SK-N-MC (cell line): Measurements from ENCODE around the gene TRPC4AP.

Experiments used
- DNase-seq: peaks from one replicate; pipeline ENCODE4 v3.0.0-alpha.2; 2011; ENCODE audit warnings: low read depth, low spot score
- H3K27ac ChIP-seq: fragments of 200-600 bp; sonication (generic); 2 replicates; pipeline ENCODE4 v1.5.1; 2016; ENCODE audit warnings: mixed run types
- H3K36me3 ChIP-seq: fragments of 200-600 bp; sonication (generic); 2 replicates; pipeline ENCODE4 v1.6.1; 2017; ENCODE audit warnings: antibody characterized with exemption, low read length, mixed read lengths; ENCODE audit not compliant: insufficient read depth
- H3K4me3 ChIP-seq: fragments of 200-600 bp; sonication (generic); 2 replicates; pipeline ENCODE4 v1.5.1; 2016
- H3K9ac ChIP-seq: fragments of 200-600 bp; sonication (generic); 2 replicates; pipeline ENCODE4 v1.8.0; 2017; ENCODE audit warnings: mixed run types, mixed read lengths; ENCODE audit not compliant: insufficient read length
- H3K9me3 ChIP-seq: fragments of 200-600 bp; sonication (generic); 2 replicates; pipeline ENCODE4 v1.6.1; 2017; ENCODE audit warnings: low read depth, mild to moderate bottlenecking, antibody characterized with exemption, low read length, moderate library complexity, mixed read lengths
- EZH2 ChIP-seq: fragments of 200-600 bp; sonication (generic); IDR thresholded peaks from one replicate; pipeline ENCODE4 v1.6.1; 2017; ENCODE audit warnings: antibody characterized with exemption
- FOXP2 ChIP-seq: optimal IDR thresholded peaks from 2 replicates; pipeline ENCODE3; 2011; ENCODE audit warnings: mild to moderate bottlenecking, moderate library complexity; ENCODE audit not compliant: insufficient read depth; ENCODE audit errors: extremely low read length, control extremely low read depth
- POLR2AphosphoS5 ChIP-seq: IDR thresholded peaks from 2 replicates; pipeline ENCODE4 v1.6.1; 2012; ENCODE audit warnings: mild to moderate bottlenecking, low read depth, low read length, borderline replicate concordance

The TRPC4AP gene

GRCh38 chr20:35004749-35005462 lies 87.7 kb downstream of the TRPC4AP start:
- no peak overlapping the region for H3K4me3 ChIP-seq
- H3K9ac ChIP-seq = no peak overlapping the region
- TF ChIP-seq FOXP2 = no peak
- no peak for TF ChIP-seq EZH2
- no peak for TF ChIP-seq POLR2AphosphoS5
- H3K27ac ChIP-seq = no peak overlapping the region
- no peak for DNase-seq
- no peaks in the 10 kb centered on the region for H3K9me3 ChIP-seq
- peaks cover 70% of the 10 kb centered on the region; the same call in 1 of the 2 replicates for H3K36me3 ChIP-seq

GRCh38 chr20:35004051-35004725 lies 88.4 kb downstream of the TRPC4AP start:
- no peak overlapping the region for H3K27ac ChIP-seq
- H3K36me3 ChIP-seq = peaks cover 64% of the 10 kb centered on the region; the same call in 1 of the 2 replicates
- no peak for DNase-seq
- no peak overlapping the region for H3K9ac ChIP-seq
- TF ChIP-seq FOXP2 = no peak
- TF ChIP-seq POLR2AphosphoS5 = no peak
- no peak for TF ChIP-seq EZH2
- no peaks in the 10 kb centered on the region for H3K9me3 ChIP-seq
- no peak overlapping the region for H3K4me3 ChIP-seq

GRCh38 chr20:35003211-35004031 lies 89.2 kb downstream of the TRPC4AP start:
- H3K27ac ChIP-seq = no peak overlapping the region
- TF ChIP-seq POLR2AphosphoS5 (no peak), EZH2 (no peak), FOXP2 (no peak)

GRCh38 chr20:35002426-35003210 lies 90.0 kb downstream of the TRPC4AP start:
- H3K9me3 ChIP-seq = no peaks in the 10 kb centered on the region
- H3K4me3 ChIP-seq = no peak overlapping the region
- no peak overlapping the region for H3K9ac ChIP-seq
- no peak for TF ChIP-seq EZH2
- no peak for TF ChIP-seq POLR2AphosphoS5
- peaks cover 49% of the 10 kb centered on the region; the same call in 1 of the 2 replicates for H3K36me3 ChIP-seq
- no peak for DNase-seq
- no peak overlapping the region for H3K27ac ChIP-seq

More at GRCh38 chr20:35003211-35004031, 89.2 kb downstream of the TRPC4AP start:
- no peak for DNase-seq
- peaks cover 57% of the 10 kb centered on the region; the same call in 1 of the 2 replicates for H3K36me3 ChIP-seq
- no peak overlapping the region for H3K9ac ChIP-seq
- H3K4me3 ChIP-seq = no peak overlapping the region
- H3K9me3 ChIP-seq = no peaks in the 10 kb centered on the region

GRCh38 chr20:35001596-35002362 lies 90.8 kb downstream of the TRPC4AP start:
- DNase-seq = no peak

GRCh38 chr20:35000922-35001595 lies 91.5 kb downstream of the TRPC4AP start:
- H3K36me3 ChIP-seq = peaks cover 33% of the 10 kb centered on the region; the same call in 1 of the 2 replicates

More at GRCh38 chr20:35001596-35002362, 90.8 kb downstream of the TRPC4AP start:
- Histone ChIP-seq H3K27ac (no peak overlapping the region), H3K36me3 (peaks cover 40% of the 10 kb centered on the region; the same call in 1 of the 2 replicates), H3K4me3 (no peak overlapping the region), H3K9me3 (no peaks in the 10 kb centered on the region), H3K9ac (no peak overlapping the region)
- TF ChIP-seq POLR2AphosphoS5 = no peak
- TF ChIP-seq FOXP2 = no peak
- no peak for TF ChIP-seq EZH2

GRCh38 chr20:35000311-35000921 lies 92.2 kb downstream of the TRPC4AP start:
- TF ChIP-seq EZH2 (no peak), FOXP2 (no peak), POLR2AphosphoS5 (no peak)
- Histone ChIP-seq H3K4me3 (no peak overlapping the region), H3K9ac (no peak overlapping the region), H3K36me3 (peaks cover 29% of the 10 kb centered on the region; the same call in 1 of the 2 replicates), H3K27ac (no peak overlapping the region), H3K9me3 (no peaks in the 10 kb centered on the region)
- no peak for DNase-seq

More at GRCh38 chr20:35000922-35001595, 91.5 kb downstream of the TRPC4AP start:
- TF ChIP-seq EZH2 (no peak), FOXP2 (no peak)
- no peaks in the 10 kb centered on the region for H3K9me3 ChIP-seq
- H3K4me3 ChIP-seq = no peak overlapping the region
- no peak overlapping the region for H3K9ac ChIP-seq
- no peak for DNase-seq
- no peak overlapping the region for H3K27ac ChIP-seq
